Frontal cortex (tissue), 4 donors: ENCODE results near the gene PIP4K2A. TPM values are rescaled to one million over a fixed set of nuclear protein-coding genes. Genes with fewer than 3 reads are reported as not detected.

ENCODE experiments used
- DNase-seq, 2 donors: peaks; one replicate each; pipeline ENCODE4 v3.0.0; 2012; ENCODE audit warnings: low spot score in 2 of 2
- FAIRE-seq: peaks from 2 replicates; lab custom pipeline; 2012; peaks lifted over from hg19 to GRCh38; lab: Jason Lieb, UNC
- total RNA-seq: library from RNA; depleted of rRNA; stranded (reverse); fragments of >200 nt; gene quantifications from one replicate; pipeline ENCODE4 v1.2.3, GENCODE V29; 2014
- donor health status: control.
- donor health status: control.
- donor health status: control.

The PIP4K2A gene
- total RNA-seq, 1 donor from 2014 or later: 56.7 TPM

DNA sequence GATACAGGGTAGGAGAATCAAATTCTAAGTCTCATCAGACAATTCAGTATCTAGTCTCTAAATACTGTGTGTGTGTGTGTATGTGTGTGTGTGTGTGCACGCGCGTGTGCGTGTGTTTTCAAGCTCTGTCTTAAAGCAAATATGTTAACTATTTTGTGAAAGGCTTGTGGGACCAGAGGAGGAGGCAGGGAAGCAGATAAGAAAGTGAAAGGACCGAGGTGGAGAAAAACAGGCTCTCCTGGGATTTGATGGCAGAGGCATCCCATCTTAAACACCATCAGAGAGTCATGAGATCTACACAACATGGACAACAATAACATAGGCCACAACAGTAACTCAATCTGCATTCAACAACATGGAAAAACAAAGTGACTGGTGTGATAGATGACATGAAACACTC lies 67.1 kb downstream of the PIP4K2A start:
- no peak for FAIRE-seq
- no peak for DNase-seq

DNA sequence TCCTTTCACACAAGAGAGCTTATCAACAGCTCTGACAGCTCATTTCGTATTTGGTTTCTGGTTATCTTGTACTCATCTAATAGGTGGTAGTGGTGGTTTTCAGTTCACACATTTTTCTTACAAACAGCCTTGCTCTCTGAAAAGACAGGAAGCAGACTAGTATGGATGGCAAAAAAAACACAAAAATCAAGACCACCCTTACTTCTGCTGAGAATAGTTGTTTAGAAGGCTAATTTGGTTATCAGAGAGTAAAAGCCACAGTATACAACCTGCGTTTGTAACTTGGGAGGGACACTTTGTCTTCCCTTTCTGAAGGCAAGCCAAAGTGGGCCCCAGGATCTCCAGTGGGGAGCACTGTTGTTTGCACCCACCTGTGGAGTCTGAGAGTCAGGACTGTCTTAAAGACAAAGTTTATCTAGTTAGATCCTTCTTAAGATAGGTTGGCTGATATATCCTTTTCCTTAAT lies 68.0 kb downstream of the PIP4K2A start:
- no peak for FAIRE-seq
- no peak for DNase-seq

DNA sequence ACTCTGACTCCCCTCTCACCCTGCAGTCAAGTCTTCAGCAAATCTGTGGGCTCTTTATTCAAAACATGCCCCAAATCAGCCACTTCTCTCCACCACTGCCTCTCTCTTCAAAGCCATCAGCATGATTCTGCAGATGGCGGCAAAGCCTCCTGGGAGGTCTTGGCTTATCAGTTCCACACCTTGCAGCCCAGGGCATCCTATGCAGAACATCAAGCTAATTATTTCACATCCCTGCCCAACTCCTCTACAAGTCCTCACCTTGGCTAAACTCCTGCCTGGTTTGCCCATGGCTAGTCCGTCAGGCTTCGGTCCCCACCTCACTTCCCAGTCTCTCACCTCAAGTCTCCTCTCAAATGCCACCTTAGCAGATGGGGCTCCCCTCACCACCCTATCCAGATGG lies 70.2 kb downstream of the PIP4K2A start:
- FAIRE-seq (no peak), DNase-seq (no peak)

DNA sequence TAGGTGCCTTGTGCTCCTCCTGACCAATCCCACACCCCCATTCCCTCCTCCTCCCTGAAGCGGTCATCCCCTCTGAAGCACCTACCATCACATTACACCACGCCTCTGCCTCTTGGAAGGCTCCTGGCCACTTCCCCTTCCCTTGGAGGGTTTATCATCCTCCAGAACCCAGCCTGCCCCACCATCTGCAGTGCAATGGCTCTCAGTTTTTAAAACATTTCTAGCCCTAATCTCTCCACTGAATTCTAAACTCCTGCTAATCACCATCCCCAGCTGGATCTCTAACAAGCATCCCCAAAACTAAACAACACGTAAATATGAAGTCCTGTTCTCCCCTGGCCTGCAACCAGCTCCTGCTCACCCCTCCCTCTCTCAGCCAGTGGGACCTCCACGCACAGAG lies 70.6 kb downstream of the PIP4K2A start:
- FAIRE-seq (no peak), DNase-seq (no peak)

DNA sequence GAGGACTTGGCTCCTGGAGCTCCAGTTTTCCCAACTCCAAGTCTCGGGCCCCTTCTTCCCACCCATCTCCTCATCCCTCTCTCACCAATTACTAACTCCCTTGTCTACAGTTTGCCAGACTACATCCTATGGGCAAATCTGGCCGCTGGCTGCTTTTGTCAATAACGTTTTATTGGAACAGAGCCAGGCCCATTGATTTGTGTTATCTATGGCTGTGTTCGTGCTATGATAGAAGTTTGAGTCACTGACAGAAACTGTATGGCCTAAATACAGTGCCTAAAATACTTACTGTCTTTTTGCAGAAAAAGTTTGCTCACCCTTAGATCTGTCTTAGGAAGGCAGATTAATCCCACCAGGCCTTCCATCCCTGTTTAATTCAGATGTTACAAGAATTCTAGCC lies 71.3 kb downstream of the PIP4K2A start:
- FAIRE-seq: no peak
- DNase-seq: no peak

DNA sequence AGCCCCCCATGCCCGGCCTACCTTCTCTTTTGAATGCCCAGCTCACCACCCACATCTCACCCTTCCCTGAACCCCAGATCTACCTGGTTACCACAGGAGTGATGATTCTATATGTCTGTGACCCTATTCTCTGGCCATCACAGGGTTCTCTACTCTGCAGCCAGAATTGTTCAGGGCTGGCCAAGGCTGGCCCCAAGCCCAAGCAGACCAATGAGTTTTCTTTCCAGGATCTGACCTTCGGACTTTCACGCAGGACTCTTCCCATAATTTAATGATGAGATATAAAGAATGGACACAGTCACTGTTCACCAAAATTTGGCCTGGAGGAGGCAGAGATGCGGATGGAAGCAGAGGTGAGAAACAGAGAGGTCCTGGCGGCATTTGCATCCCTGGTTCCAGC lies 72.6 kb downstream of the PIP4K2A start:
- FAIRE-seq (no peak), DNase-seq (no peak)

DNA sequence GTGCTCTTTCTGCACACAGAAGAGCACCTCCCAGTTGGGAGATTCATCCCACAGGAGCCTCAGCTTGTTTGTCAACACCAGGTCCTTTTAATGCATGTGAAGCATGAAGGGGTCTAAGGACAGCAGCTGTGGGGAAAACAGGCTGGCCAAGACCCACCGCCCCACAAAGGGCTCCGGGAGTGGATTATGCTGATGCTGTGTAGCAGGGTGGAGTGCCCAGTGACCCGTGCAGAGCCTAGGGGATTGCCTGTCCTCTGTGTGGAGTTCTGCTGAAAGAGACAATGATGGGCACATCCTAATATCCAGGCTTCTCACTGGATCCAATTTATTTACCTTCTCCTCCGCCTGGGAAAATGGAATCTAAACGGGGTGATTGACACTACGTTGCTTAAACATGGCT lies 74.0 kb downstream of the PIP4K2A start:
- no peak for DNase-seq
- no peak for FAIRE-seq

DNA sequence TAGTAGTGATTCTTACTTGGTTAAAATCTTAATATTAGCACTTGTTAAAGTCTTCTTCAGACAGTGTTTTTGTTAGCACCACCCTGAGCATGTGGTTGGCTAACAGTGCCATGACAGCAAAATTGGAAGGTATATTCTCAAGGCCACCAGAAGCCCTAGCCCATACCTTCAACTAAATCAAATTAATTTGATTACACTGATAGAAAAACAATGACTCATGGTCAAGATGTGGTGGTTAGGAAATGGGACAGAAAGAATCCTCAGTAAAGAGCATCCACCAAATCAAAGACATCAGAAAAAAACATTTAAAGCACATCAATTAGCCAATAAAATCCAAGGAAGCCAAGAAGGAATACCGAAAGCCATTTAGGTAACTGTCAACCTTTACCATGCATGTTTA lies 75.5 kb downstream of the PIP4K2A start:
- DNase-seq (no peak), FAIRE-seq (no peak)

DNA sequence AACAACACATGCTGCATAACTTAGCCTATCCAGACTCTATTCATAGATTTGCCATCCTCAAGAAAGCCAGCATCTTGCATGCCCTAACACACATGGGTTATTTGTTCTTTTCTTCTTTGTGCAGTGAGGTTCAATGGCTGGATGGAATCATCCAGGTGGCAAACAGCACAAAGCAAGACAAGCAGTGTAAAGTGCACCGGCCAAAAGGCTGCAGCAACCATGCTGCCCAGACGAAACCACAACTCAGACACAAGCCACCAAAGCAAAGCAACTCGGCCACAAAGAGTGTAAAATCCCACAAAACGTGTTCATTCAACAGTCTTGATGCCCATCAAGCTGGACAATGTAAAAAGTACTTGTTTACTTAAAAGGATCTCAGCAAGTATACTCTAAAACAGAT lies 76.9 kb downstream of the PIP4K2A start:
- FAIRE-seq (no peak), DNase-seq (no peak)

DNA sequence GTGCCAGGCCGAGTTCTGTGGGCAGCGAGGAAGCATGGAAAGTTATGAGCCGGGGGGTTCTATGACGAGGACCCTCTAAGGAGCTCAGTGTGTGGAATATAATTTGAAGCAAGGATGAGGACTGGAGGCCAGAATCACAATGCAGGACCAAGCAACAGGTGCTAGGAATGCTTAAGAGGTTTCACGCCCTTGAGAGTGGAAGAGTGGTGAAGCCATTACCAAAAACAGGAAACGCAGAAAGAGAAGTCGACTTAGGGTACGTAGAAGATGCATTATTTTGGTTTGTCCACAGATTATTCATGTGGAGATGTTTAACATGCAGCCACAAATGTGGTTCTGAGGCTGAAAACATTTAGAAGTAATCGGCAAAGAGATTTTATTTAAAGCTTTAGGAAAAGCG lies 78.7 kb downstream of the PIP4K2A start:
- DNase-seq: no peak
- no peak for FAIRE-seq

DNA sequence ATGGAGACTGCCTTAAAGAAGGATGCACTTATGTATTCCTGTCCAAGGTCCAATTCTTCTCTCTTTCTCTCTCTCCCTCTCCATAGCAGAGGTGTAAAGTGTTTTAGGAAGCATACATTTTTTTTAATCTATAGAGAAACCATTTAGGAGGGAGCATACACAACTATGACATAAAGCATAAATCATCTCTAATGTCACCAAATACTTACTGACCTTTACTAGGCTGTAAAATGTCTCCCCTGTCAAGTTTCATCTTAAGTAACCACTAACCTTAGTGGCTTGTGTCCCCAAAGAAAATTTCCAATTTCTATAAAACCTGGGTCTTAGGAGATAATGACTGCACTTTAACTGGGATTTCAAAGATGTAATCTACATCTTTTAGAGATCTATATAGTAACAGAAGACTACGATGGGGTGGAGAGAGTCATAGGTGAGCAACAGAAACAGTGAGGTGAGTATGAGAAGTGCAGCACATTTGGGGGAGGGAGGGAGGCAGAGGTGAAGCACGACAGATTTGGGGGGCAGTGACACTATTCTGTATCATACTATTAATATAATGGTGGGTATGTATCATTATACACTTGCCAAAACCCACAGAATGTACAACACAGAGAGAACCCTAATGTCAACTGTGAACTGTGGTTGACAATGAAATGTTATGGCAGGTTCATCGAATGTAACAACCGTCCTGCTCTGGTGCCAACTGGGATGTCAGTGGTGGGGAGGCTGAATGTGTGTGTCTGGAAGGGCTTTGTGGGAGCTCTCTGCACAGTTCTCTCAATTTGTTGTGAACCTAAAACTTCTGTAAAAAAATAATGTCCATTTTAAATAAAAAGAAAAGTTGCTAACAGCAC lies 79.5 kb downstream of the PIP4K2A start:
- FAIRE-seq (no peak), DNase-seq (no peak)

DNA sequence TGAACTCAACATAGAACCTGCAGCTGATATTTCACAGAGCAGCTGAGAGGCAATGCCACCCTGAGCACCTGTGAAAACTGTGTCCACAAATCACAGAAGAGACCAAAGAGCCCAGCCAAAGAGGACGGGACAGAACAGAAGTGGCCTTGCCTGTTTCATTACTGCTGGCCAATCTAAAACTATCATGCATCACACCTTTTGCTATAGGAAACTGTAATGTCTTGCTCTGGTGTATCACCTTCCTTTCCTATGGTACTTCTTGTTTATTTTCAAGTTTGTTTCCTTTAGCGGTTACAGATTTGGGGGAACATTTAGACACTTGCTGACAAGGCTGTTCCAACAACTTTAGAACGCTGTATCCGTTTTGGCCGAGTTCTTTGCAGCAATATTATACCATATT lies 80.3 kb downstream of the PIP4K2A start:
- FAIRE-seq (no peak), DNase-seq (no peak)

DNA sequence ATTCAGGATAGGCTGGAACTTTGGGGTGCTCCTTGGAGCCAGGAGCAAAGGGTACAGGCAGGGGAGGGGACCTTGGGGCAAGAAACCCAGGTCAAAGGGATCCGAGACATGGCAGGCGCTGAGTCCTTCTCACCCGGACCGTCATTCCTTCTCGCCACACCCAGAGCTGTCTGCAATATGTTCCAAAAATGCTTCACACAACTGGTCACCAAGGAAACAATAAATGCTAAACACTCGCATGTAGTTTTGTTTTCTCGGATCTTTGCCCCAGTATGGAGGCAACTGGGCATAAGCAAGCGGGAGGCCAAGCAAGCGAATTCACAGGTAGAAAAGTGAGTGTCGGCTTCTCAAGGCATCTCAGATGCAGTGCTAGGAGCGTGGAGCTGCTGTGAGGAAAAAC lies 80.8 kb downstream of the PIP4K2A start:
- DNase-seq: no peak
- FAIRE-seq: no peak

DNA sequence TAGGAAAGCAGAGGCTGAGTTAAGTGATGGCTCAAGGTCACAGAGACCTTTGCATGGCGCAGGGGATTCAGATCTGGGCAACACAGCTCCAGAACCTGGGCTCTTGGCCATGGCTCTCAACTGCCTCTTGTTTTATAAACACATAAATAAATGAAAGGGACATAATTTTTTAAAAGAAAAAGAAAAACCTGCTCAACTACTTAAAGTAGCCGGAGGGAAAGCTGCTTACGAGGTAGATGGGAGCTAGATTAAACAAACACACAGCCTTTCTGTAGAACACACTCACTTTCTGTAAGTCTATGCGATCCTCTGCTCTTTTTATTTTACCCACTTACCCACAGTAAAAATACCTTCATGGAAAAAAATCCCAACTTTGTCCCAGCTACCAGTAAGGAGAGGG lies 81.3 kb downstream of the PIP4K2A start:
- DNase-seq (no peak), FAIRE-seq (no peak)

DNA sequence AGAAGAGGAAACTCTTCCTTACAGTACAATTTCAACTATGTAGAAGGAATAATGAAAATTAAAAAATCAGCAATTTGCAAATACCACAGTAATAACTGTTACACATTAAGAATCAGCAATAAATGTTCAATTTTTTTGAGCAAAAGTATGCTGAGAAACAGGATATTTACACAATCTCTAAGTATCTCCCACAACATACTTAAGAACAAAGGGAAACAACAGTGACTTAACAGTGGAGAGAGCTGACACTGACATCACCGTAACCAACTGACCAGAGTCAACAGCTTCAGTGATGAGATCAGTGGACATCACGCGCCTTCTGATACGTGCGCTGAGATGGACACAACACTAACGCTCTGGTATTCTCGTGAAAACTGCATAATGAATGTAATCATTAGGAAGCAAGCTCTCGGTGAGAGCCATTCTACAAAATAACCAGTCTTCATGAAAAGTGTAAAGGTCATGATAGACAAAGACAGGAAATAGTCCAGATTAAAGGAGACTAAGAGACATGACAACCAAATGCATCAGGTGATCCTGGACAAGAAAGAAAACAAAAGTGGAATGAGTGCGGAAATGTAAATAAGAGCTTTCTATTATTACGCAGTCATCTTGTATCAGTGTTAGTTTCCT lies 82.6 kb downstream of the PIP4K2A start:
- DNase-seq (peak in 1 of 2 donors; percentile 10), FAIRE-seq (no peak)

DNA sequence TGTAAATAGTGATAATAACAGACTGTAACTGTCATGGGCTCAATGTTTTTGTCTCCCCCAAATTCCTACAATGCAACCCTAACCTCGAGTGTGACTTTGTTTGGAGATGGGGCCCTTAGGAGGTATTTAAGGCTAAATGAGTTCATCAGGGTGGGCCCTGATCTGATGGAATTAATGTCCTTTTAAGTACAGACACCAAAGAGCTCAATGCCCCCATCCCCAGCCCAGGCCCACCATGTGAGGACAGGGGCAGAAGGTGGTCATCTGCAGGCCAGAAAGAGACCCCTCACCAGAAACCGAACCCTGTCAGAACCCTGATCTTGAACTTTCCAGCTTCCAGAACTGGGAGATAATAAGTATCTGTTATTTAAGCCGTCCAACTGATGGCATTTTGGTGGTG lies 83.2 kb downstream of the PIP4K2A start:
- FAIRE-seq (no peak), DNase-seq (no peak)

DNA sequence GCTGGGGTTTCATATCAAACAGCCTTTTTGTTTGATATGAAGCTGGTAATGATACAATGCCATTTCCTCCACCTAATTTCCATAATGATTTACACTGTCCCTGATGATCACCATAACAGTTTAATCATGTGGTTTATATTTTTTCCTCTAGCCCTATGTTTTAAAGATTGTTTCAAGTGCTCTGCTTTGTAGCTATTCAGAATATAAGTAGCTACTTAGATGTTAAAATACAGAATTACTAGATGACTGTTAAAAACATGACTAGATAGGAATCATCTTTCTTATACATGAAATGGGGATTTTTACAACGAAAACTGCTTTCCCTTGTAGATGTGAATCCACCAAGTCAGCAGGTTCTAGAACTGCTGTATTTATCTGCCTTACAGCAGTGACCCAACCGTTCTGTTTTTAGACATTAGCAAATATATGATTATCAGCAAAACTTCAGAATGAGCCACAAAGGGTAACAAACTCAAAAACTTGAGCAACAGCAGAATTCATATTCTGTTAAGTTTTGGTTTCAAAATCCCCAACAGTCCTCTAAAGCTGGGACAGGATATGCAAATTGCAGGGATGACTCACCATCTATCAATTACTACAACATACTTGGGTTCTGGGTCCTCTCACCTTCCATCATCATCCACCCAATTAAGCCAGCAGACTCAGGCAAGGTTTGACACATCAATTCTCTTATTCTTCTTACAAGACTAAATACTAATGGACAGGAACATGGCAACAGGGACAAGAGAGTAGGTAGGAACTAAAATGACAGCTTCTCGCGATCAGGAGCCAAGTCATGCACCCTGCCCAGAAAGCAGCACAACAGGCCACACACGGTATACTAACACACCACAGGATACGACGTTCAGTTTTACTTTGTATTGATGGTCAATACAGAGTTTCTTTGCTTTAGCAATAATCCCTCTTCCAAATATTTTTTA lies 83.9 kb downstream of the PIP4K2A start:
- FAIRE-seq: no peak
- peak in 1 of 2 donors; percentile 11 for DNase-seq

DNA sequence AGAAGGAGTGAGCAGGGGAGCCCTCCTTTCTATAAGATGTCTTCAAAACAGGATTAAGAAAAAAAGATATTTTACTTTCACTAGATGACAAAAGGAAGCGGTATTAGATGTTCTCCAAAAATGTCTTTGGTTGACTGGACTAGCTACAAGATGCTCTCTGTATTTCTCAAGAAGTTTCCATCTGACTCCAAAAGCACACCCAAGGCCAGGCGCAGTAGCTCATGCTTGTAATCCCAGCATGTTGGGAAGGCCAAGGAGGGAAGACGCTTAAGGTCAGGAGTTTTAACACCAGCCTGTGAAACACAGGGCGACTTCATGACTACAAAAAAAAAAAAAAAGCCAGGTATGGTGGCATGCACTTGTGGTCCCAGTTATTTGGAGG lies 84.5 kb downstream of the PIP4K2A start:
- DNase-seq: no peak
- FAIRE-seq: no peak

DNA sequence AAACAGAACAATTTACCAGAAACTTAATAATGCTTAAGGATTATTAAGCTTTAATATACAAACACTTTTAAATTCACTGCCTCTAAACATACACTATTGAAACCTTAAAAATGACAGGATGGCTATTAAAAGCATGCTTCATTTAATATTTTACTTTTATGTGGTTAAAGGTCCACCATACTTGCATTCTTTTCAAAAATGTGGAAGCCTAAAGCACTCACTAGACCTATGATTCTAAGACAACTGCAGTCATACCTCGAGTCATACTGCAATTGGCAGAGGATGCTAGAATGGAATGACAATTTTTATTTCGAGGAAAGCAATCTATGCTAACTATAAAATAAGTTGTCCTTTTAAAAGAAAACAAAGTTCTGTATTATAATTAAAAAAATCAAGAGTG lies 85.3 kb downstream of the PIP4K2A start:
- no peak for DNase-seq
- FAIRE-seq: peak; percentile 10

DNA sequence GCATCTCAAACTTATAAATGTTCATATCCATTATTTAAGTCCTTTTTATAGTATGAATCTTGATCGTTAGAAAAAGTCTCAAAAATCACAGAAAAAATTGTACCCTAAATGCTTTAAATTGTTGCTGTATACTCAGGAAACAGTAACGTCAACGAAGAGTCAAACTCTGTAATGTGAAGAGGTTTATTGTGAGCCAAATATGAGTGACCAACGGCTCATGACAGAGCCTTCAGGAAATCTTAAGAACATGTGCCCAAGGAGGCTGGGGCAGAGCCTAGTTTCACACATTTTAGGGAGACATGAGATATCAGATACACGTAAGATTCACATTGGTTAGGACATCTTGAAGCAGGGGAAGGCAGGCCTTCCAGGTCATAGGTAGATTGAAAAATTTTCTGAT lies 86.1 kb downstream of the PIP4K2A start:
- DNase-seq: no peak
- FAIRE-seq: no peak

DNA sequence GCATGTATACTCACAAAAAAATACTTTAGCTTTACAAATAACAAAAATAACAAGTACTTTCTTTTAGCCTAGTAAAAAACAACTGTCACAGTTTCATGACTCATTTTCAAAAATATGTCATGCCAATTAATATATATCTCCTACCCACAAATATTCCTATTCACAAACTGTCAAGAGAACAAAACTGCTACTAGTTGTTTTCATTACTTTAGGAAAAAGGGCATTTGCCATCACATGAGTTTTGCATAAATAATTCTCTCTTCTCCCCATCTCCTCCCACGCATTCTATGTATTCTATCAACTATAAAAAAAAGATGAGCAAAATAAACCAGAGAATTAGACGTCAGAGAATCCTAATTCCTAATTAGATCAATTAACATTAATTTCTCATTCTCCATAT lies 87.6 kb downstream of the PIP4K2A start:
- DNase-seq (no peak), FAIRE-seq (no peak)
